A673 (cell line): ENCODE results near the gene KIAA0319L. TPM values are rescaled to one million over a fixed set of nuclear protein-coding genes. Genes with fewer than 3 reads are reported as not detected.

Experiments used
- BruUV-seq: library from RNA; stranded (reverse); fragments of 400-500 nt; replicated peaks from 2 replicates; lab custom pipeline; 2021; lab: Mats Ljungman, UMichigan
- CTCF ChIA-PET: fragments of 300-600 bp; sonication (Branson Sonifier 250); formaldehyde crosslinking; loops from one replicate; lab custom pipeline; 2022; ENCODE audit warnings: antibody characterized with exemption; lab: Charles Lee
- POLR2A ChIA-PET: fragments of 300-600 bp; sonication (Branson Sonifier 250); formaldehyde crosslinking; loops from one replicate; lab custom pipeline; 2022; ENCODE audit warnings: antibody characterized with exemption; ENCODE audit not compliant: low non-redundant PET; lab: Charles Lee
- DNase-seq: peaks from one replicate; pipeline ENCODE4 v3.0.0-alpha.2; 2015; ENCODE audit warnings: low spot score
- H3K27ac ChIP-seq: fragments of 200-600 bp; sonication (generic); 2 replicates; pipeline ENCODE4 v1.5.1; 2016; ENCODE audit warnings: mixed run types, low read depth, mild to moderate bottlenecking, mixed read lengths, antibody characterized with exemption, low read length; ENCODE audit not compliant: poor library complexity, severe bottlenecking
- H3K27me3 ChIP-seq: fragments of 200-600 bp; sonication (generic); replicated peaks from 2 replicates; pipeline ENCODE4 v1.6.1; 2017; ENCODE audit warnings: mixed run types, low read depth, mild to moderate bottlenecking, mixed read lengths, antibody characterized with exemption, low read length; ENCODE audit not compliant: insufficient read depth, poor library complexity
- H3K36me3 ChIP-seq: fragments of 200-600 bp; sonication (generic); 2 replicates; pipeline ENCODE4 v1.6.1; 2016; ENCODE audit warnings: mixed run types, mild to moderate bottlenecking, mixed read lengths, antibody characterized with exemption, low read length; ENCODE audit not compliant: insufficient read depth, poor library complexity, severe bottlenecking
- H3K4me1 ChIP-seq: fragments of 200-600 bp; sonication (generic); 2 replicates; pipeline ENCODE4 v1.6.1; 2017; ENCODE audit warnings: mixed run types, mild to moderate bottlenecking, mixed read lengths, antibody characterized with exemption, low read length; ENCODE audit not compliant: insufficient read depth, poor library complexity, severe bottlenecking
- H3K4me3 ChIP-seq: fragments of 200-600 bp; sonication (generic); 2 replicates; pipeline ENCODE4 v1.5.1; 2016; ENCODE audit warnings: low read depth, mixed run types, mild to moderate bottlenecking, mixed read lengths, low read length; ENCODE audit not compliant: poor library complexity, severe bottlenecking
- H3K9me3 ChIP-seq: fragments of 200-600 bp; sonication (generic); 2 replicates; pipeline ENCODE4 v1.6.1; 2016; ENCODE audit warnings: mixed run types, low read depth, mild to moderate bottlenecking, mixed read lengths, antibody characterized with exemption, low read length; ENCODE audit not compliant: poor library complexity, severe bottlenecking
- EZH2 ChIP-seq: fragments of 200-600 bp; sonication (generic); IDR thresholded peaks from 2 replicates; pipeline ENCODE4 v1.6.1; 2017; ENCODE audit warnings: borderline replicate concordance, low read depth, mild to moderate bottlenecking, mixed read lengths, antibody characterized with exemption, low read length; ENCODE audit not compliant: poor library complexity, severe bottlenecking
- intact Hi-C: fragments of 100-400 bp; cut with micrococcal nuclease; formaldehyde crosslinking; loops from one replicate; pipeline ENCODE4 v1.10.0; 2022; ENCODE audit not compliant: unreplicated experiment
- total RNA-seq: library from RNA; stranded (reverse); gene quantifications from 2 replicates; pipeline ENCODE4 v1.2.3, GENCODE V29; 2021
- TF ChIP-seq, protein P1 (sequence below): fragments of 300-800, 200-600 bp; sonication (generic); conservative IDR thresholded peaks from 2 replicates; pipeline ENCODE4 v1.5.1; 2017; ENCODE audit warnings: low read depth, mild to moderate bottlenecking, antibody characterized with exemption, low read length, moderate library complexity, mixed read lengths

The KIAA0319L gene
- total RNA-seq, 1 experiment from 2014 or later: 33.7 TPM

DNA sequence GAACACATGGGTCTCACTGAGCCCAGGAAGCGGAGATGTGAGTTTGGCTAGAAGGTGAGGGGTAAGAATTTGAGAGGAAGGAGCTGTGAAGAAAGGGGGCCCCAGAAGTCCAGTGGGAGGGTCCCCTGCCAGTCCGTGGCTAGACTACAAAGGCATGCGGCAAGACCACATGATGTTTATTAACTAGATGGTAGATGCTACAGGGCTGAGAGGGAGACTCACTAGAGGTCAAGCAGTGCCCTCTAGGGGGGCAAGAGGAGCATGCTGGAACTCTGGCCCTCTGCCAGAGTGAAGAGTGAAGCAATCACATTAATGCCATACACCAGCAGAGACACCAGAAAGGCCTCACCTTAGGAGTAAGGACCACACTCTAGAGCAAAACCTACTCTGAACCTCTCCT lies 12.2 kb downstream of the KIAA0319L start:
- Histone ChIP-seq H3K27ac (no peak overlapping the region), H3K9me3 (no peaks in the 10 kb centered on the region), H3K4me3 (no peak overlapping the region), H3K4me1 (peaks cover 27% of the 10 kb centered on the region), H3K27me3 (no peaks in the 10 kb centered on the region), H3K36me3 (peaks cover 15% of the 10 kb centered on the region)
- peak; percentile 60 for DNase-seq
- intact Hi-C loops: no loop called here
- TF ChIP-seq, protein P1, sequence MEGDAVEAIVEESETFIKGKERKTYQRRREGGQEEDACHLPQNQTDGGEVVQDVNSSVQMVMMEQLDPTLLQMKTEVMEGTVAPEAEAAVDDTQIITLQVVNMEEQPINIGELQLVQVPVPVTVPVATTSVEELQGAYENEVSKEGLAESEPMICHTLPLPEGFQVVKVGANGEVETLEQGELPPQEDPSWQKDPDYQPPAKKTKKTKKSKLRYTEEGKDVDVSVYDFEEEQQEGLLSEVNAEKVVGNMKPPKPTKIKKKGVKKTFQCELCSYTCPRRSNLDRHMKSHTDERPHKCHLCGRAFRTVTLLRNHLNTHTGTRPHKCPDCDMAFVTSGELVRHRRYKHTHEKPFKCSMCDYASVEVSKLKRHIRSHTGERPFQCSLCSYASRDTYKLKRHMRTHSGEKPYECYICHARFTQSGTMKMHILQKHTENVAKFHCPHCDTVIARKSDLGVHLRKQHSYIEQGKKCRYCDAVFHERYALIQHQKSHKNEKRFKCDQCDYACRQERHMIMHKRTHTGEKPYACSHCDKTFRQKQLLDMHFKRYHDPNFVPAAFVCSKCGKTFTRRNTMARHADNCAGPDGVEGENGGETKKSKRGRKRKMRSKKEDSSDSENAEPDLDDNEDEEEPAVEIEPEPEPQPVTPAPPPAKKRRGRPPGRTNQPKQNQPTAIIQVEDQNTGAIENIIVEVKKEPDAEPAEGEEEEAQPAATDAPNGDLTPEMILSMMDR: 0 out of 2 replicates have a peak, but pooled peaks have one; percentile 32
- no peak for TF ChIP-seq EZH2
- CTCF ChIA-PET: interaction anchor here (0.8 kb wide), 1 partner anchor 94 kb away, joined by 3 read pairs; no protein-coding TSS in a partner anchor
- POLR2A ChIA-PET: no interaction called here
- BruUV-seq: no TSS peak

DNA sequence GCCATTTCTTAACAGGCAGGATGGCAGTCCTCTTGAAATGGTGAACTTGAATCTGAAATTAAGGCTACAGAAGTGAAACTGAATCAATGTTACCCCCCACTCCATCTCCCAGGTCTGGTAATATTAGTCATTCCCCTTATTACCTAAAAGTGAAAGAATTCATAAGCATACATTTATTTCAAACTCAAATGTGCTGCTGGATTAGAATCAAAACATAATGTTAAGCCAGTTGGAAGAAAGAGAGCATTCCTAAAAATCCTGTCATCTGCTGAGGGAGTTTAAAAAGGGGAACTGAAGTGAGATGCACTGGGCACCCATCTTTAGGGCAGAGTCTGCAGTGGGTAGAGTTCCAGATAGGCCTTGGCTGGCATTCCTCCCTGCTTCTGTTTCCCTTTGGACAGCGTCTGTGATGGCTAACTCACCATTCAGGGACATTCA lies 17.4 kb downstream of the KIAA0319L start:
- DNase-seq: no peak
- TF ChIP-seq EZH2: no peak
- TF ChIP-seq, protein P1: no peak
- POLR2A ChIA-PET: no interaction called here
- no TSS peak for BruUV-seq
- Histone ChIP-seq H3K27ac (no peak overlapping the region), H3K27me3 (no peaks in the 10 kb centered on the region), H3K9me3 (no peaks in the 10 kb centered on the region), H3K4me3 (no peak overlapping the region), H3K36me3 (no peaks in the 10 kb centered on the region), H3K4me1 (peaks cover 35% of the 10 kb centered on the region)
- CTCF ChIA-PET: interaction anchor here (0.8 kb wide), 1 partner anchor 25 kb away, joined by 3 read pairs; no protein-coding TSS in a partner anchor
- intact Hi-C loops: no loop called here

DNA sequence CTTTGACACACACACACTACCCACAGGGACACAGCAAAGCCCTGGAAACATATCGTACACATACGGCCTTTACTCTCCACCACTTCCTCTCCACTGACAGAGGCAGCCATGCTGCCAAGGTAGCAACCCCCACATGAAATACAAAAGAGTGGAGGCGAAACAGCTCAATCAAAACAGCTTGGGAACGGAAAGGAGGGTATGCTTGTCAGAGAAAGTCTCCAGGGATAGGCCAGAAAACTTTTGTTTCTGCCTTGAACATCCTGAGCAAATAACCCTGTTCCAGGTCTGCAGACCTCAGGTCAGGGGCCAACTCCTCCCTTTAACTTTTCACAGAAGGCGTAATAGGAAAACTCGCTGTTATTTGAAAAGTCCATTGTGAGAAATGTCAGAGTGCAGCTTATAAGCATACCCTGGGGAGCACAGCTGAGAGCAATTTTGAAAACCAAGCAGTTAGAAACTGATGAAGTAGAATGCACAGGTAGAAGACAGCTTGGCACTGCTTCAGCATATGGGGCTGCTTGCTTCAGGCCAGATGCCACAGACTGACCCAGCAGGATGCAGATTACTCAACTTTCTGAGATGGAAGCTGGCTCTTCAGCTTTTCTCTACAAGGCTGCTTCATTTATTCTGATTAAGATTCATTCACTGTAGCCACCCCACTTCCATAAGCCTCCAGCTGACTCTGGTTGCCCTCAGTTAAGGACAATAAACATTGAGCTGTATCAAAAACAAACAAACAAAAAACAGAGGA lies 18.0 kb downstream of the KIAA0319L start:
- DNase-seq: no peak
- no peak overlapping the region for H3K4me3 ChIP-seq

More for the DNA sequence above, 18.0 kb downstream of the KIAA0319L start:
- H3K36me3 ChIP-seq: no peaks in the 10 kb centered on the region
- H3K27ac ChIP-seq: no peak overlapping the region
- intact Hi-C loops: no loop called here
- BruUV-seq: no TSS peak
- H3K4me1 ChIP-seq: peaks cover 29% of the 10 kb centered on the region
- CTCF ChIA-PET: interaction anchor here (0.8 kb wide), 1 partner anchor 26 kb away, joined by 3 read pairs; no protein-coding TSS in a partner anchor
- no peaks in the 10 kb centered on the region for H3K9me3 ChIP-seq
- no peaks in the 10 kb centered on the region for H3K27me3 ChIP-seq
- POLR2A ChIA-PET: interaction anchor here (0.6 kb wide), 1 partner anchor 356 kb away, joined by 3 read pairs; no protein-coding TSS in a partner anchor
- no peak for TF ChIP-seq EZH2
- TF ChIP-seq, protein P1: no peak
